GM10847 (cell line): ENCODE data around the gene LRRC45.

Experiments
- POLR2A ChIP-seq: IDR thresholded peaks from 2 replicates; pipeline ENCODE4 v1.6.1; 2011; ENCODE audit not compliant: insufficient read length; ENCODE audit errors: extremely low read depth

Gene LRRC45

GRCh38 chr17:82080048-82080788, 57.1 kb downstream of the LRRC45 start:
- no peak for TF ChIP-seq POLR2A
